Esophagus squamous epithelium (tissue), 5 donors: ENCODE results near the gene HYAL3. TPM values are rescaled to one million over a fixed set of nuclear protein-coding genes. Genes with fewer than 3 reads are reported as not detected.
"Not testable (repeated sequence)": the region's sequence is repeated elsewhere in the genome, so short reads cannot be mapped to it uniquely, and the experiment has no call there.

Experiments
- DNase-seq: peaks from one replicate; lab custom pipeline; 2025; lab: John Stamatoyannopoulos, UW
- H3K27ac ChIP-seq, 4 donors: fragments of 200-600 bp; sonication (generic); one replicate each; pipeline ENCODE4 v1.5.1; 2016 to 2019; ENCODE audit warnings: mild to moderate bottlenecking in 1 of 4
- H3K27me3 ChIP-seq, 4 donors: fragments of 200-600 bp; sonication (generic); 1 replicate in 3 of 4; 2 replicates in 1 of 4; pipeline versions ENCODE4 v1.5.1 to v1.6.0; 2017 to 2021; ENCODE audit warnings: antibody characterized with exemption in 1 of 4
- H3K36me3 ChIP-seq, 3 donors: fragments of 200-600 bp; sonication (generic); one replicate each; pipeline ENCODE4 v1.5.1; 2016 to 2019
- H3K4me1 ChIP-seq, 3 donors: fragments of 200-600 bp; sonication (generic); one replicate each; pipeline ENCODE4 v1.5.1; 2017 to 2019
- H3K4me3 ChIP-seq, 4 donors: fragments of 200-600 bp; sonication (generic); 1 replicate in 3 of 4; 2 replicates in 1 of 4; pipeline ENCODE4 v1.5.1; 2016 to 2019; ENCODE audit warnings: mild to moderate bottlenecking in 2 of 4, moderate library complexity in 1 of 4
- H3K9me3 ChIP-seq, 3 donors: fragments of 200-600 bp; sonication (generic); one replicate each; pipeline ENCODE4 v1.5.1; 2016 to 2019
- POLR2A ChIP-seq, 4 donors: fragments of 450-650 bp; IDR thresholded peaks; one replicate each; pipeline ENCODE4 v1.6.1; 2017; ENCODE audit warnings: antibody characterized with exemption in 4 of 4, mild to moderate bottlenecking in 4 of 4, moderate library complexity in 3 of 4
- WGBS, 2 donors: methylation state at CpG; one replicate each; pipeline ENCODE4 v1.1.5; 2018; 5-methylcytosine and 5-hydroxymethylcytosine counted together
- intact Hi-C: fragments of 100-400 bp; cut with DNase I; formaldehyde crosslinking; loops from one replicate; pipeline ENCODE4 v1.15.0; 2022
- total RNA-seq, 4 donors: library from RNA; depleted of rRNA; stranded (reverse); fragments of >200 nt; gene quantifications; one replicate each; pipeline ENCODE4 v1.1.0, GENCODE V29; 2016
- TF ChIP-seq, protein P1 (sequence below), 6 experiments: fragments of 450-650 bp in 4 of 6; fragments of 200-600 bp in 2 of 6; sonication (generic) in 2 of 6; IDR thresholded peaks; one replicate each; pipeline ENCODE4 v1.5.1; 2016 to 2019; ENCODE audit warnings: antibody characterized with exemption in 6 of 6, mild to moderate bottlenecking in 4 of 6, moderate library complexity in 4 of 6
- donor health status: DM: yes; HTN: yes; CAD: no.

HYAL3 gene
- total RNA-seq, 4 donors from 2014 or later: 5.3 to 7.9 (median 5.8) TPM

DNA sequence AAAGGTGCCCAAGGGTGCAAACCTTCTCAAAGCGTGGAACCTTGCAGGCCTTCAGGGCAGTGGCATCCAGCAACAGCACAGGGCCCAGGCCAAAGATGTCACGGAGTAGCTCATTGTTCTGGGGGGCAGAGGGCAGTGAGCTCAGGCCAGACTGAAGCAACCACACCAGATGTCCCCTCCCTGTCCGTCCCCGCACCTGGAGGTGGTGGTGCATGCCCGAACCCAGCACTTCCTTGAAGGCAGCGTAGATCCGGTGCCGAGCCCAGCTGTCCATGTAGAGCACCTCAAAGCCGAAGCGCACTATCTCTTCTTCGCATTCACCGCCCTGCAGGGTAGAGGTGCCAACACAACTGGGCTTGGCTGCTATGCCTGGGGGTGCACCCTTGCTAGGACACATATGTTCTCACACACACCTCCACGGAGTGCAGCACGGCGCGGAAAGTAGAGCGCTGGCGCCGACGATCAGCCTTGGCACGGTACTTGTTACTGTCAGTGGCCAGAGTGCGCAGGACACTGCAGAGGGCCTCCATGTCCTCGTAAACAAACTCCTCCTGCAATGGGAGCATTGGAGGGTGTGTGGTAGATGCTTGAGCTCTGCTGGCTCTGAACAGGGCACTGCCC lies 10.7 kb downstream of the HYAL3 start:
- H3K4me3 ChIP-seq: no peak overlapping the region
- peaks cover 17 to 33% (median 23%) of the 10 kb centered on the region in 3 donors for H3K4me1 ChIP-seq
- intact Hi-C loops: no loop called here
- no peak overlapping the region for H3K27ac ChIP-seq
- peaks cover 31 to 50% (median 32%) of the 10 kb centered on the region in 3 donors for H3K36me3 ChIP-seq
- whole genome bisulfite sequencing, 2 donors: 95% methylated on average over 16 of the region's 23 CpGs; no CpG with 5 or more reads in 1 of the 2 donors
- no peak for TF ChIP-seq POLR2A (IDR thresholded peaks at IDR 0.05)
- TF ChIP-seq, protein P1, sequence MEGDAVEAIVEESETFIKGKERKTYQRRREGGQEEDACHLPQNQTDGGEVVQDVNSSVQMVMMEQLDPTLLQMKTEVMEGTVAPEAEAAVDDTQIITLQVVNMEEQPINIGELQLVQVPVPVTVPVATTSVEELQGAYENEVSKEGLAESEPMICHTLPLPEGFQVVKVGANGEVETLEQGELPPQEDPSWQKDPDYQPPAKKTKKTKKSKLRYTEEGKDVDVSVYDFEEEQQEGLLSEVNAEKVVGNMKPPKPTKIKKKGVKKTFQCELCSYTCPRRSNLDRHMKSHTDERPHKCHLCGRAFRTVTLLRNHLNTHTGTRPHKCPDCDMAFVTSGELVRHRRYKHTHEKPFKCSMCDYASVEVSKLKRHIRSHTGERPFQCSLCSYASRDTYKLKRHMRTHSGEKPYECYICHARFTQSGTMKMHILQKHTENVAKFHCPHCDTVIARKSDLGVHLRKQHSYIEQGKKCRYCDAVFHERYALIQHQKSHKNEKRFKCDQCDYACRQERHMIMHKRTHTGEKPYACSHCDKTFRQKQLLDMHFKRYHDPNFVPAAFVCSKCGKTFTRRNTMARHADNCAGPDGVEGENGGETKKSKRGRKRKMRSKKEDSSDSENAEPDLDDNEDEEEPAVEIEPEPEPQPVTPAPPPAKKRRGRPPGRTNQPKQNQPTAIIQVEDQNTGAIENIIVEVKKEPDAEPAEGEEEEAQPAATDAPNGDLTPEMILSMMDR (IDR thresholded peaks at IDR 0.05): no peak
- no peaks in the 10 kb centered on the region for H3K27me3 ChIP-seq
- no peaks in the 10 kb centered on the region for H3K9me3 ChIP-seq
- no peak for DNase-seq

DNA sequence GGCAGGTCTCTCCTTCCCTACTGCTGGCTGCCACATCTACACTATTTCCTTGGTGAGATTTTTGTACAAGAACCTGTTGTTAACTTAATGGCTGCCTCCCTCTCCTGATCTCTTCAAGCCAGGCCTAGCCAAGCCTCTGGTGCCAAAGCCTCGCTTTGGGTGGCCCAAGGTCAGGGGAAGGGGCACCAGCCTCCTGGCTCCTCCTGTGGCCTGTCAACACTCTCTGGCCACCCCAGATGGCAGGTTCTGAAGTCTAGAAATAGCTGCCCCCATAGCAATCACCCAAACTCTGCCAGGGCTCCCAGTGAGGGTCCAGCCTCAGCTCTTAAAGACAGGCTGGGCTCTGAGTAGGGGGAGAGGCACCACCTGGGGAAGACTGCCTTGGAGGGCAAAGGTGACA lies 11.9 kb downstream of the HYAL3 start:
- no peak overlapping the region for H3K4me3 ChIP-seq
- intact Hi-C loops: no loop called here
- no peaks in the 10 kb centered on the region for H3K27me3 ChIP-seq
- peaks cover 12 to 22% (median 17%) of the 10 kb centered on the region in 3 donors for H3K4me1 ChIP-seq
- no peak overlapping the region for H3K27ac ChIP-seq
- peaks cover 31 to 50% (median 32%) of the 10 kb centered on the region in 3 donors for H3K36me3 ChIP-seq
- DNase-seq: no peak
- TF ChIP-seq, protein P1 (IDR thresholded peaks at IDR 0.05): no peak
- TF ChIP-seq POLR2A (IDR thresholded peaks at IDR 0.05): no peak
- 88 to 100% methylated on average over 1 of the region's 1 CpG for WGBS, 2 donors
- no peaks in the 10 kb centered on the region for H3K9me3 ChIP-seq

DNA sequence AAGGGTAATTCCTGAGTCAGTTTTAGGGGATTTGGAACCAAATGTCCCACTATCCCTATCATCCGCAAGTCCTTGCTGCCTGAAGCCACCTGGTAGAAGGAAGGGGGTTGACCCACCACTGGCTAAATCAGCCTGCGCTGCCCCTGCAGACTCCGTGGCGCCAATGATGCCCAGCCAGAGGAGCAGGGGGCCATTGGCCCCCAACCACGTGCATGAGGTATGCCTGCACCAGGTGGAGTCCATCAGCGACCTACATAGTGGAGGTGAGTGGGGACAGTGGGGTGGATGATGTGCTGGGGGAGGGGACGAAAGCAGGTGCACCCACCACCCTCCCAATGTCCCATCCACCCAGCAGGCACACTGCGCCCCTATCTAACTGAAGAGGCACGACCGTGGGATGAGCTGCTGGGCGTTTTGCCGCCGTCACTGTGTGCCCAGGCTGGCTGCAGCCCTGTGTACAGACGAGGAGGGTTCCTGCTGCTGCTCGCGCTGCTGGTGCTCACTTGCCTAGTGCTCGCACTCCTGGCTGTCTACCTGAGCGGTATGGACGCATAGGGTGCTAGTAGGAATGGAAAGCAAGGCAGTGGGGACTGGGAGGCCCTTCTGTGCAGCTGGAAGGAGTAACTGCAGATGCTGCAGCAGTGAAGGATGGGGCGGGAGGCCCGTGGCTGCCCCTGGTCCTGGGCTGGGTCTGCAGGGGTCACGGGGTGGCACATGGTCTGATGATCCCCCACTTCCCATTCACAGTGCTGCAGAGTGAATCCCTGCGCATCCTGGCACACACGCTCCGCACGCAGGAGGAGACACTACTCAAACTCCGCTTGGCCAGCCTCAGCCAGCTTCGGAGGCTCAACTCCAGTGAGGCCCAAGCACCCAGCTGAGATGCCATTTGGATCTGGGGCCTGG lies 12.6 kb downstream of the HYAL3 start:
- no peak for DNase-seq
- no peak overlapping the region for H3K4me3 ChIP-seq
- H3K9me3 ChIP-seq: no peaks in the 10 kb centered on the region
- H3K27ac ChIP-seq: no peak overlapping the region
- peaks cover 8 to 17% (median 14%) of the 10 kb centered on the region in 3 donors for H3K4me1 ChIP-seq
- H3K36me3 ChIP-seq: peaks cover 31 to 50% (median 32%) of the 10 kb centered on the region in 3 donors
- WGBS, 2 donors: 81 to 82% methylated on average over 9 to 10 of the region's 28 CpGs
- intact Hi-C loops: no loop called here
- TF ChIP-seq, protein P1 (IDR thresholded peaks at IDR 0.05): no peak
- TF ChIP-seq POLR2A (IDR thresholded peaks at IDR 0.05): no peak
- H3K27me3 ChIP-seq: no peaks in the 10 kb centered on the region

DNA sequence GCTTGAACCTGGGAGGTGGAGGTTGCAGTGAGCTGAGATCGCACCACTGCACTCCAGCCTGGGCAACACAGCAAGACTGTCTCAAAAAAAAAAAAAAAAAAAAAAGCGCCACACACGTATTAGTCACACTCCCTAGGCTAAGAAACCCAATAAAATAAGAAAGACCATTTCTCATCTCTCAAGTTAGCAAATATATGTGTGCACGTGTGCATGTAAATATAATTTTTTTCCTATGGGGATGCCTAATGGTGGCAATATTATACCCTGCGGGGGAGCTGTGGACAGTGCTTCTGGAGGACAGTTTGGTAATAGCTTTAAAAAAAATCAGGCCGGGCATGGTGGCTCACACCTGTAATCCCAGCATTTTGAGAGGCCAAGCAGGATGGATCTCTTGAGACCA lies 15.1 kb downstream of the HYAL3 start:
- not testable (repeated sequence) for DNase-seq

DNA sequence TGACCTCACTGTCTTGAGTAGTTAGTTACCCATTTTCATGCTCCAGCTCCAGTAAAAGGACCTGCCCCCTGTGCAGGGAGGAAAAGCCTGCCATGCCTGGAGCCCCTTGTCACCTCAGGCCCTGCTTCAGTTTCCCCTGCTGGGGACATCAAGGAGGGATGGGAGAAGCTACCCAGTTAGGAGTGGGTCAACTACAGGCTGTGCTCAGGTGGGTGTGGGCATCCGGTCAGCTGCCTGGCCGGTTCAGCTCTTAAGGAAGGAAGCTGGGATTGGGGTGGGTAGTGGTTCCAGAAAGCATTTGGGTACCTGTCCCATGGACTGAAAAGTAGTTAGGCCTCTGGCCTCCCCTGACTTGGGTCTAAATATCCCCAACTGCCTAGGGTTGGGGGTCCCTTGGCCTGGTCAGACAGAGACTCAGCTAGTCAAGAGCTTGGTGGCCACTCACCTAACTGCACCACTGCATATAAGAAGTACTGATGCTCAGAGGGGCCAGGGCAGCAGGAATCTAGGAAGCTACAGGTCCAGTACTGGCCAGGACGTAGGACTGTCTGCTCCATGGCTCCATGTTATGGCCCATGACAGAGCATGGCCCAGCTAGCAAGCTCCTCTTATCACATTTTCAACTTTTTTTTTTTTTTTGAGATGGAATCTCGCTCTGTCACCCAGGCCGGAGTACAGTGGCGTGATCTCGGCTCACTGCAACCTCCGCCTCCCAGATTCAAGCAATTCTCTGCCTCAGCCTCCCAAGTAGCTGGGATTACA lies 19.8 kb downstream of the HYAL3 start:
- H3K36me3 ChIP-seq: no peaks in the 10 kb centered on the region
- H3K27ac ChIP-seq: no peak overlapping the region
- H3K4me1 ChIP-seq: peaks cover 0 to 23% (median 7%) of the 10 kb centered on the region in 3 donors
- WGBS, 2 donors: 91 to 98% methylated on average over 6 of the region's 8 CpGs
- intact Hi-C loops: loop anchor here (10.0 kb wide), 1 partner anchor 45 kb away; the partner anchor contains the start of genes HYAL2 and TUSC2
- no peak for TF ChIP-seq POLR2A (IDR thresholded peaks at IDR 0.05)
- peaks cover 0 to 27% (median 1%) of the 10 kb centered on the region in 4 donors for H3K27me3 ChIP-seq
- H3K9me3 ChIP-seq: no peaks in the 10 kb centered on the region
- H3K4me3 ChIP-seq: no peak overlapping the region
- no peak for DNase-seq

More for the DNA sequence above, 15.1 kb downstream of the HYAL3 start:
- H3K9me3 ChIP-seq, H3K27ac ChIP-seq, H3K27me3 ChIP-seq, H3K4me1 ChIP-seq, intact Hi-C loops, H3K4me3 ChIP-seq: not testable (repeated sequence)
- 74 to 76% methylated on average over 5 to 6 of the region's 6 CpGs for WGBS, 2 donors
- H3K36me3 ChIP-seq: peaks cover 18 to 34% (median 18%) of the 10 kb centered on the region in 3 donors
